Suppressor macrophage treated with lipopolysaccharide for 4 hours (primary cell): ENCODE results near the gene ADGRF4.

Source experiments
- DNase-seq: peaks from one replicate; pipeline ENCODE4 v3.0.0-alpha.2; 2020

Gene ADGRF4, protein sequence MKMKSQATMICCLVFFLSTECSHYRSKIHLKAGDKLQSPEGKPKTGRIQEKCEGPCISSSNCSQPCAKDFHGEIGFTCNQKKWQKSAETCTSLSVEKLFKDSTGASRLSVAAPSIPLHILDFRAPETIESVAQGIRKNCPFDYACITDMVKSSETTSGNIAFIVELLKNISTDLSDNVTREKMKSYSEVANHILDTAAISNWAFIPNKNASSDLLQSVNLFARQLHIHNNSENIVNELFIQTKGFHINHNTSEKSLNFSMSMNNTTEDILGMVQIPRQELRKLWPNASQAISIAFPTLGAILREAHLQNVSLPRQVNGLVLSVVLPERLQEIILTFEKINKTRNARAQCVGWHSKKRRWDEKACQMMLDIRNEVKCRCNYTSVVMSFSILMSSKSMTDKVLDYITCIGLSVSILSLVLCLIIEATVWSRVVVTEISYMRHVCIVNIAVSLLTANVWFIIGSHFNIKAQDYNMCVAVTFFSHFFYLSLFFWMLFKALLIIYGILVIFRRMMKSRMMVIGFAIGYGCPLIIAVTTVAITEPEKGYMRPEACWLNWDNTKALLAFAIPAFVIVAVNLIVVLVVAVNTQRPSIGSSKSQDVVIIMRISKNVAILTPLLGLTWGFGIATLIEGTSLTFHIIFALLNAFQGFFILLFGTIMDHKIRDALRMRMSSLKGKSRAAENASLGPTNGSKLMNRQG

DNA sequence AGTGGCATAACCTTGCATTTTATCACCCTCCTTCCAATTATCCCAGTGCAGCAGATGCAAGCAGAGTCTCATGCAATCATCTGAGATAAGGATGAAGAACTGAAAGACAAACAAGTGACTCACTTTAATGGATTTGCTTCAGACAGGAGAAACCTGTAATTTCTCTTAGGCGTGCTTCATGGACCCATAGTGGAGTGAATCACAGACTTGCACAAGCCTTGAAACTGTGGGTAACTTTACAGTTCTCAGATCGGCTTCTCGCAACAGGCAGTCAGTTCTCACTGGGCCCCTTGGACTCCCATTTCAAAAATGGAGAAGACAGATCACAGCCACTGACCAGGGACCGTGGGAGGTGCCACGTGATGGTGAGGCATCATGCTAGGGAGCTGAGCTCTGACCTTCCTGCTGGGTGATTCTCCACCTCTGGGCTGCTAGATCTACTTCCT is at the start of gene ADGRF4:
Gene ADGRF4, plus strand, starts transcription at position 239 of the 446 bp plus-strand sequence. CDS start 8,666 bp downstream, outside the sequence.
- peak; percentile 36 for DNase-seq

DNA sequence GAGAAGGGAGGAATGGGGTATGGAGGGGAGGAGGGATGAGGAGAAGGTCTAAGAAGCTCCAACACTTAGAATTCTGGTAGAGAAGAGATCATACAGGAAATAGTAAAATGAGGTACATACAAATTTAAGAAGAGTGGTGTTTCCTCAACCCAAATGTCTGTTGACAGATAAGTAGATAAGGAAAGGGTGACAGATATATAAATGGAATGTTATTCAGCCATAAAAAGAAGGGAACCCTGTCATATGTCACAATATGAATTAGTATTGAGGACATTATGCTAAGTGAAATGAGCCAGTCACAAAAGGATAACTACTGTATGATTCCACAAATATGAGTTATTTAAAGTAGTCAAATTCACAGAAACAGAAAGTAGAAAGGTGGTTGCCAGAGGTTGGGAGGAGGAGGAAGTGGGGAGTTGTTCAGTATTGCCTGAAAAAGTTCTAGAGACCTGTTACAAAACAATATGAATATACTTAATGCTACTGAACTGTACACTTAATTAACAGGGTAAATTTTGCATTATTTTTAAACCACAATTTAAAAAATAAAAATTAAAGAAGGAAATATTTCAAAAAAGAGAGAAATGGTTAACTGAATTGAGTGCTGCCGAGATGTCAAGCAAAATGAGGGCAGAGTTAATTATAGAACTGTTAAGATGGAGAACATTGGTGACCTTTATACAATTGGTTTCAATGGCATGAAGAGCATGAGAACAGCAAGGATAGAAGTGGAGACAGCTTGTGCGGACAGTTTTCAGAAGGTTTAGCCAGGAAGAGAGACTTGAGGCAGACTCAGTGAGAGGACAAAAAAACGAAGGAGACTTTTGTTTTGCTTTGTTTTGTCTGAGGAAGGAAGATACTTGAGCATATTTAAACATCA is 47.6 kb upstream of the ADGRF4 start:
- no peak for DNase-seq

DNA sequence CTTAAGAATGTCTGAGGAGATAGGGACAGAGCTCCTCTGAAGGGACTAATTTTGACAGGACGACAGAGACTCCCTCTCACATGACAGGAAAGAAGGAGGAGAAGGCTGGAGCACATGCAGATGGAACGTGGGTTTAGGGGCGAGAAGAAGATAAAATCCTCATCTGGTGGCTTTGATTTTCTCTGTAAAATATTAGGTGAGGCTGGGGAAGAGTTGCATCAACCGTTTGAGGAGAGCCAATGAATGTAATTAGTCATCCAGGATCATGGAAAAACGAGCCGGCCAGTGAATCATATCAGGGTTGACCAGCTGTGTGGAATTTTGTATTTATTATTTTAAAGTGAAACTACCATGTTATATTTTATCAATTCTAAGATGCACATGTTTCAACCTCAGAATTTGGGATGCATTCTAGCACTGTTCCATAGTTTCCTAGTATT is 46.9 kb upstream of the ADGRF4 start:
- no peak for DNase-seq

DNA sequence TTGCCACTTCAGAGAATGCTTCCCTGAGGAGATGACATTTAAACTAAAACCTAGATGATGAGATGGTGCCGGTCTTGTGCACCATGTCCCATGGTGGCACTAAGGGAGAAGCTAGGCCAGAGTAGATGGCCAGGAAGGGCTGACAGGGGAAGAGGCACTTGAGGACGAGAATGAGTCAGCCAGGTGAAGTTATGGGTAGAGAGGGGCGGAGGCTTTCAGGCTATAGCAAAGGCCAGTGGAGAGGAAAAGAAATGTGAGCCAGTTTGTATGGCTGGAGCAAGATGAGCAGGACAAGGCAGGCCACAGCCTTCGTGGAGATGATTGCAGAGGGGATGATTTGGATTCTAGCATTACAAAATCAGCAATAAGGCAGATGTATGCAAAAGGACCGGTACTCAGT is 44.7 kb upstream of the ADGRF4 start:
- DNase-seq = no peak

DNA sequence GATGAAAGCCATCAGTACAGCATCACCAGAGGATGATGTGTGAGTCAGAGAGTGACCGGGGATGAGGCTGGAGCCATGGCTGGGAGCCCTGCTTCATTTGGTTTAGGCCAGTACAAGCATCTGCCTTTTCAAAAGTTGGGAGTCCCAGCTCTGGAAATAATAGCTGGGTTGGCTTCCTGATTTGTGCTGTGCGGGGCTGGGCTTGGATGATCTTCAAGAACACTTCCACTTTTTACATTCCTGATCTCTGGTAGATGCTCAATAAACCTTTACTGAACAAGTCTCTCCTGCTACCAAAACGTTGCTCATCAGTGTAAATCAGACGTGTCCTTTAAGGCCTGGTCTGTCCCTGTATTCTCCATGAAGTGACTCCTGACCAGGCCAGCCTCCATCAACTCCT is 44.1 kb upstream of the ADGRF4 start:
- DNase-seq = no peak

DNA sequence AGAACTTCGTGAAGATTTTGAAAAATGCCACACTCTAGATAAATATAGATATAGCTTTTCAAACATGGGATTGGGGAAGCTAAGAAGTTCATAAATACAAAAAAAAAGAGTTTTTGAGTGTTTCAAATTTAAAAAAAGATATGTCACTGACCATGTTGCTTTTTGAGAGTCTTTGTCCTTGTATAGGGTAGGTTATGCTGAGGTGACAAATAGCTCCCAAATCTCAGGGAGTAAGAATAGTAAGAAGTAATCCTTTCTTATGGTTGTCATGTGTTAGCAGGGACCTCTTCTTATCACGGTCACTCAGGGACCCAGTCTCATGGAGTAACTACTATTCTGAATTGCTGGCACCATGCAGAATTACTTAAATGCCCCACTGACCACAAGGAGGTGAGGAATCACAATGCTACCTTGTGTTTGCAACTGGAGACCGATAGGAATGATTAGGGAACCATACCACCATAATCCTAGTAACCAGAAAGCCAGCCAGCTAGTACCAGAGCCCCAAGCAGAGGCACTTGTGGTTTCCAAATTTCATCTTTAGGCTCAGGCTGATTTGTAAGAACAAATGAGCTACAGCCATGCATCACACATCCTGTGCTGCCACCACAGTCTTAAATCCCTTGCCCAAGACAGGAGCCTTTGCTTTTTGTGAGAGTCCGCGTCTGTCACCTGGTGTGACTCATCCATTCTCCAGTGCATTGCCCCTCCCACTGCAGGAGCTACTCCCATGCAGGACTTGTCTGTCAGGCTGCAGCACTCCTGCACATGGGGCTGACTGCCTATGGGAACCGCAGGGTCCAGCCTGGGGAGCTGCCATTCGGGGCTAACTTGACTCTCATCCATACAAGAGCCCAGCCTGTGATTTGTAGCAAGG is 42.4 kb upstream of the ADGRF4 start:
- no peak for DNase-seq

DNA sequence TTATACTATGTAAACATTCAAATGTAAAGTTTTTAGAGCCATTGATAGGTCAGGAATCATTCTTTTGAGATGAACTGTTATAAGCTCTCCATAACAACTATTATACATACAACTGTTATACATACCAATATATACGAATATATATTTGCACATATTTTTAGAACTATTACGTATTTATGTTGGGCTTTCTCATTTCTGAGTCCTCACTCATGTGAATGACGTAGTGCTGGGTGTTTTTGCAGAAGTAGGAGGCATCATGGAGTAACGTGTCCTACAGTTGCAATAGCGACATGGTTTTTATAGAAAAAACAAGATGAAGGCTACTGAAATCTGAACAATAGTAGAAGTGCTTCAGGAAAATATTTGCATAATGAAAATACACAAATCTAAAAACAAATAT is 36.4 kb upstream of the ADGRF4 start:
- no peak for DNase-seq

DNA sequence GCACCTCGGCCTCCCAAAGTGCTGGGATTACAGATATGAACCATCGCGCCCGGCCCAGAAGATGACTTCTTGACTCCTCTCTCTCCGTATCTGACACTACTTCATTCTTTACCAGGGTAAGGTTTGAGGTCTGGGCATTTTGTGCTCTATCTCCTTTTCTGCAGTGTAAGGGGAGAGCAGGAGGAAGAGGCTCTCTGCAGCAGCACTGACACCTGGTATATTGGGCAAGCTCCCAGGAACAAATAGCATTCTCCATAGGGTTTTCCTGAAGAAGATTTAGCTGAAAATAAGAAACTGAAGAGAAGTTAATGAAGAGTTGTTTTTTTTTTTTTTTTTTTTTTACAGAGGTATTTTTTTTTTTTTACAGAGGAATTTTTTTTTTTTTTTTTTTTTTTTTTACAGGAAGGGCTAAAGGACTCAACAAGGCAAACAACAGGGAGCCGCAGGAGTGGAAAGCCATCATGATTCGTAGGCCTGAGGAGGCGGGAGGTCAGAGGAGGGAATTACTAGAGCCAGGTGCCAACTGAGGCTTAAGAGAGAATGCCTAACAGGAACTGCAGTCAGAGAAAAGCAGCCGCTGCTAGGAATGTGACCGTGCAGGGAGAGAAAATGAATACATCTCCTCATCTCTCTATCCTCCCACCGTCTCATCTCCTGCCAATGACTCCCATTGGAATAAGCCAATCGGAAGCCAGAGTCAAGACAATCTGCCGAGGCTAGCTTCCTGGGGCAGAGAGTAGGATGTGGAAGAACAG is 34.7 kb upstream of the ADGRF4 start:
- no peak for DNase-seq

DNA sequence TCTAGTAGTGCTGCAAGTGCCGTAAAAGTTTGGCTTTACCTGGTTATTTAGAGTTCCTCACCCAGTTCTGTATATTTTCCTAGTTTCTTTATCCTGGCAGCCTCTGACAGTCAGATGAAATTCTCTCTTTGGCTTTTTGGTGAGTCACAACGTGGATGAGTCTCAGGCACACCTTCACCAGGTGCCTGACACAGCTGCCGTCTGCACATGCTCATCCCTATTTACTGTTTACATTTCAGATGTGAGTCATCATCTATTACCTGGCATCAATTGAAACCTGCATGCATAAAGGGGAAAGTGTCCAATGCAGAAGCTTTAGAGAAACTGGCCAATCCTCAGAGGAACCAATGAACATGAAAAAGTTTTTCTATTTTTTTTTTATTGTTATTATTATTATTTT is 33.3 kb upstream of the ADGRF4 start:
- no peak for DNase-seq

DNA sequence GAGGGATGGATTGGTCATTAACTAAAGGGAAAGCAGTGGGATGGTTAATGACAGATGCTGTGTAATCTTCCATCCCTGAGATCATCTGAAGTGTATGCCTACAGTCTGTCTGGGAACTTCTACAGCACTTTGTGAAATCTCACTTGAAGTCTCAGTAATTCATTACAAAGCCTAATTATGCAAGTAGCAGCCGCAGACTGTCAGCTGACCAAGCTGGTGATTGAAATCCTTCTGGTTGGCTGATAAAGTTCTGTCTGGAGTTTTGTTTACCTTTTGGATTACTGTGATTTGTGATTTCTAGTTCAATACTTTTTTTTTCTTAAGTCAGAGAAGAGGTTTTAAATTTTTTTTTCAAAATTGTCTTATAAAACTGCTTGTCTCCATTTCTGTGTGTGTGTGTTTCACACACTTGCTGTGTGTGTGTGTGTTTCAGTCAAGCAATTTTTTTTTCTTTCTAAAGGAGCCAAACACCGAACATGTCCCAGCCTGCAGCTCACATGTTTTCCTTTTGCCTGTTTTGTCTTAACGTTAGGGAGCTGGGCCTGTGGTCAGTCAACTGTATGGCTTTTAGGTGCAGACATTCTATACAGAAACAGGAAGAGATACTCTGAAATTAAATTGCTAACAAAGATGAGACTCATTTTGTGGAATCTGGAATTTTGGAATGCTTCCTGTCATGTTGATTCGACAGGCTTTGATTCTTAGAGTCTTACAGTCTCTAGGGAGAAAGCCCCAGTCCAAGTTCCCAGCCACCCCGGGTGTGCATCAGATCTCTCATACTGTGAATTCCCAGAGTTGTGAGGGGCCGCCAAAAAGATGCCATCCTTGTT is 28.5 kb upstream of the ADGRF4 start:
- DNase-seq = no peak

DNA sequence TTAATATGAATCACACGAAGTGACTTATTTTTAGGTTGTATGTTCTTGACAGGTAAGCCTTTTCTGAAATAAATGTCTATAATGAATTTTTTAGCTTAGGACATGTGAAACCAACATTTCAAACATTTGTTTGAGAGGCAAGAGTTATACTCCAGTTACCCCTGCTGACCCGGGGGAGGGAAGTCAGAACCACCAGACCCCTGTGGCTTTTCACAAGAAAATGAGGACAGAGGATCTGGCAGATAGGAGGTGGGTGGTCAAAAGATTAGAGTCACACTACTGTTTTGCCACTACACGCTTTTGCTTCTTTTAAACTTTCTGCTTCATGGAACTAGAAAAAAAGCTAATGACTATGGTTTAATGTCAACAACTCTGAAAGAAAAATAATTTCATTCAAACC is 27.5 kb upstream of the ADGRF4 start:
- no peak for DNase-seq

DNA sequence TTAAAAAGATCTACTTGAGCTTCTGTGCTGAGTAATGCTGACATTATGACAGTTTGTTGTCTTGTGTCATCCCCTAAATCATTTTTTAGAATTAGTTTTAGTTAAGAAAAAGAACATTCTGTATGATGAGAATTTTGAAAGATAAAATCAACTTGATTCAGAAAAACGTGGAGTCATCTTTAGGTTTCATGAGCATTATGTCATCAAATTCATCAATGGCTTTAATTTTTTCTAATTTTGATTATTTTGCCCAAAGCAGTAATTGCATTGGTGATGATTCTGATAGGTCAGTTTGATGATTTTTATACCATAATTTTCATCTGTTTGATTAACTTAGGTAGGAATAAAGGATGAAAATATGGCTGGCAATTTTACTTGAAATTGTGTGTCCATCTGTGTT is 26.6 kb upstream of the ADGRF4 start:
- no peak for DNase-seq

DNA sequence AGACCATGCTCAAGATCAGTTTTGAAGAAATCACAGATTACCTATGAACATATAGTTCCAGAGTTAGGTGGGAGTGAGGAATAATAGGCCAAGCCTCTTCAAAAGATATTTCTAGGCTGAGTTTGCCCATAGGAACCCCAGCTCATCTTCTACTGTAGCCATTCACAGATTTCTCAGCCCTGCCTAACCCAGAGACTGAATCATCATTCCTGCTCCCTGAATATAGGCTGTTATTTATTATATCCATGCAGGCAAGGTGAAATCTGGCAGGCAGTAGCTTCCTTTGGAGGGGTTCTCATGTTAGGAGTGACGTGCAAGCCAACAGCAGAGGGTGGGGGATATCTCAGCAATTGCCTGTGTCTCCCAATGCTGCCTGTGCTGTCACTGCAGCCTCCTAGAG is 25.6 kb upstream of the ADGRF4 start:
- no peak for DNase-seq

DNA sequence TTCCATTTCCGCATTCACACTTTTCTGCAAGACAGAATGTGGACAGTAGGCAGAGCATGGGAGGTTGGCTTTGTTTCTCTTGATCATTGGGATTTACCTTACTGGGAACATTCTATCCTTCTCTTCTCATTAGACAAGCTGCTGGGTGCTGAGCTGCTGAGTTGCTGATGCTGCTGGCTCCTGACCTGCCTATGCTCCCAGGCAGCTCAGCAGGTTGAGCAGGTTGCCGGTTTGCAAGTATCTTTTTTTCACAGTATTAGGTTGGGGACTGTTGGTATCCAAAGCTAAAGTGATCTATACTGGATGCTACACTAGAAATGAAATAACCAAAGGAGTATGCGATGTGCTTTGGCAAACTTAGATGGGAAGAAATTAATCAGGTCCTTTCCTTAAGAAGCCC is 23.7 kb upstream of the ADGRF4 start:
- no peak for DNase-seq

DNA sequence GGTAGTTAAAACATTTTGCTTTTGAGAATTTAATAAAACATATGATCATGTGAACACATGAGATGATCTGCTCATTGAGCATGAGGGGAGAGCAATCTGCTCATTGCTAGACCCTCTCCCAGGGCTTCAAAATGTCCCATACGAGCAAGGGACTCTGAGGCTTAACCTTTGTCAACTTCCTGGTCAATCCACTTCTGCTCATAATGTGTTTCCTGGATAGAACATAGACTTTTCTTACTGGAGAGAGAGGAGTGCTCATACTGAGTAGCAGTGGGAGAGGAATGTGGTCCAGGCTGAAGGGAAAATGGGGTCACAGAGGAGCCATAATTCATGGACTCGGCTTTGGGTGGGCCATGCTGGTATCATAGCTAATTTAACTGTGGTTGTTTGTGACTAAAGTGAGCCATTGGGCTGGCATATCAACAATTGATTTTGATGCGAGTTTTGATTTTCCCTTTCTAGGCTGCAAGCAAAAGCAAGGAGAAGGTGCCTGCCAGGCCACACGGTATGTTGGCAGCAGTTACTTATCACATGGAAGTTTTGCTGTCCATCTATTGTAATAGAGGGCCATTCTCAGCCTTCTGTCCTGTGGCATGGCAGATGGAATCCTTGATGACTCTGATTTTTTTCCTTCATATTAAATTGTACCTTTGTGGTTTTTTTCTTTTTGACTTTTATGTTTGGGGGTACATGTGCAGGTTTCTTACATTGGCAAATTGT is 20.8 kb upstream of the ADGRF4 start:
- no peak for DNase-seq

DNA sequence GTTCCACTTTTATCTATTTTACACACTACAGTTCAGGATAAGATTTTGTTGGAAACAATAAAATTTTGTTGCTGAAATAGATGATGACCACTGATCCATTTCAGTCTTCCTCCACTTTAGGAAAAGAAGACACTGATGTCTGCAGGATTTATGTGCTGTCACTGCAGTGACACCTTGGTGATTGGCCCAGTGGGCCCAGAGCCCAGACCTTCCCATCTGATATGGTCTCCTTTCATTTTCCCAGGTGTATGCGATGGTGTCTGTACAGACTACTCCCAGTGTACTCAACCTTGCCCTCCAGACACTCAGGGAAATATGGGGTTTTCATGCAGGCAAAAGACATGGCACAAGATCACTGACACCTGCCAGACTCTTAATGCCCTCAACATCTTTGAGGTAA is 19.6 kb upstream of the ADGRF4 start:
- DNase-seq = no peak

DNA sequence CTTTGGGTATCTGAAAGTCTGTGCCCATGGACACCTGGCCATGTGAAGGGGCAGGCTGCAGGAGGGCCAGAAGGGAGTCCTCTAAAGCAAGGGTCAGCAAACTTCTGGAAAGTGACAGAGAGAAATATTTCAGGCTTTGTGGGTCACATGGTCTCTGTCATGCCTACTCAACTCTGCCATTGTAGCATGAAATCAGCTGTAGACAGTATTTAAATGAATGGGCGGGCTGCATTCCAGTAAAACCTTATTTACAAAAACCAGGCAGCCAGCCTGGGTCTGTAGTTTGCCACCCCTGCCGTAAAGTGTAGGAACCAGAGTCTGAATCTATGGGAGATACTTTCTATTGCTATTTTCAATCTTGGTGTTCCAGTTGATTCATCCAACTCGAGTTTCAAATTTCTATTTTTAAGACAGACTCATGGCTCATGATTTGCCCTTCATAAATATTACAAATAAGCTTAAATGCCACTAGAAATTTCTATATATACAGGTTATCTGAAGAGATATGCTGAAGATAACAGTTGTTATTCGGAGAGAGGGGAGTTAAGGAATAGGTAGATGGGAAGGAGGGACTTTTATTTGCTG is 19.0 kb upstream of the ADGRF4 start:
- no peak for DNase-seq

DNA sequence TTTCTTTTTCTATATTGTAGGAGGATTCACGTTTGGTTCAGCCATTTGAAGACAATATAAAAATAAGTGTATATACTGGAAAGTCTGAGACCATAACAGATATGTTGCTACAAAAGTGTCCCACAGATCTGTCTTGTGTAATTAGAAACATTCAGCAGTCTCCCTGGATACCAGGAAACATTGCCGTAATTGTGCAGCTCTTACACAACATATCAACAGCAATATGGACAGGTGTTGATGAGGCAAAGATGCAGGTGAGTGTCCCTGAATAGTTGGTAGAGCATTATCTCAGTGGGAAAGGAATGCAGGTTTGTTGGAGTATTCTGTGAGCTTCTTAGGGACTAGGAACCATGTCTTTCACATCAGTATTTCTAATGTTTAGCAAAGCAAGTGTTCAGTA is 18.3 kb upstream of the ADGRF4 start:
- DNase-seq = no peak

DNA sequence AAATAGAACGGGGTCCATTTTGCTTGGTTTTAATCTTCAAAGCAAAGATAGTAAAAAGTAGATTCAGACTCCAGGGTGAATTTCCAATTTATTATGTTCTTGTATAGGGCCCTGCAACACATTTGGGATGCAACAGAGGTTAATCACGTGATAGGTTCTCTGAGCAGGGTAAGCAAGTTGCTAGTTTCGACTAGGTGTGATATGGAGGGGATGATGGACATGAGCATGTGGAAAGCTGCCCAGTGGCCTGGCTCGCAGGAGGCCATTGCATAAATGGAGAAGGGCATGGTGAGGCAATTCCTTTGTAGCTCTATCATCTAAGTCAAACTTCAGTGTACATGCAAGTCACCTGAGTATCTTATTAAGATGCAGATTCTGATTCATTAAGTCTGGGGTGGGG is 17.7 kb upstream of the ADGRF4 start:
- DNase-seq = no peak
